Keratinocyte (primary cell): ENCODE data around the gene JAZF1.

Experiments used
- EZH2 ChIP-seq: IDR thresholded peaks from one replicate; pipeline ENCODE4 v1.6.1; 2012; ENCODE audit warnings: inconsistent platforms, mild to moderate bottlenecking, low read length, moderate library complexity
- TF ChIP-seq, protein P1 (sequence below), 3 experiments: IDR thresholded peaks in 1 of 3; conservative IDR thresholded peaks in 1 of 3; optimal IDR thresholded peaks in 1 of 3; 2 replicates in 2 of 3; 3 replicates in 1 of 3; pipeline versions ENCODE3 to v1.5.1; 2011; ENCODE audit warnings: low read length in 3 of 3, mild to moderate bottlenecking in 3 of 3, moderate library complexity in 2 of 3, control low read depth in 1 of 3, inconsistent platforms in 1 of 3; ENCODE audit not compliant: insufficient read depth in 2 of 3; ENCODE audit errors: extremely low read depth in 1 of 3

DNA sequence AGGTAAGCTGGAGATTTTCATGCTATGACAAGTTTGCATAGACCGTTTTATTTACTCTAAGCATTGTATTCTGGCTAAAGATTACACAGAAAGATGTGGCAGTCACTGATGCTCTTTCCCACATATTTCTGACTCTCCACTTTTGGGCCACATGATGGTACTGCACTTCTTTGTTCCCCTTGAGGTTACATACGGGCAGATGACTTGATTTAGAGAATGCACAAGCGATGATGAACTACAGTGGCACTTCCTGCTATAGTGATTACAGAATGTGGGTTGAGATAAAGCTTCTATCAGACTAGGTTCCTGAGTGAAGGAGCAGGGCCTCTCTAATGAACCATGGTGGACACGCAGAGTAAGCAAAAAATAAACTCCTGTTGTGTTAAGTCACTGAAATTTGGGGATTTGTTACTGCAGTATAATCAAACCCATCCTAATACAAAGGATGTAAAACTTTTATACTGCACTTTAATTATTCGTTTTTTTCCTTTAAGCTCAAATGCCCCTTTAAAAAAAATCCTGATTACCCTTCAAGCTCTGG, 262.8 kb downstream of the JAZF1 start:
- TF ChIP-seq, protein P1, sequence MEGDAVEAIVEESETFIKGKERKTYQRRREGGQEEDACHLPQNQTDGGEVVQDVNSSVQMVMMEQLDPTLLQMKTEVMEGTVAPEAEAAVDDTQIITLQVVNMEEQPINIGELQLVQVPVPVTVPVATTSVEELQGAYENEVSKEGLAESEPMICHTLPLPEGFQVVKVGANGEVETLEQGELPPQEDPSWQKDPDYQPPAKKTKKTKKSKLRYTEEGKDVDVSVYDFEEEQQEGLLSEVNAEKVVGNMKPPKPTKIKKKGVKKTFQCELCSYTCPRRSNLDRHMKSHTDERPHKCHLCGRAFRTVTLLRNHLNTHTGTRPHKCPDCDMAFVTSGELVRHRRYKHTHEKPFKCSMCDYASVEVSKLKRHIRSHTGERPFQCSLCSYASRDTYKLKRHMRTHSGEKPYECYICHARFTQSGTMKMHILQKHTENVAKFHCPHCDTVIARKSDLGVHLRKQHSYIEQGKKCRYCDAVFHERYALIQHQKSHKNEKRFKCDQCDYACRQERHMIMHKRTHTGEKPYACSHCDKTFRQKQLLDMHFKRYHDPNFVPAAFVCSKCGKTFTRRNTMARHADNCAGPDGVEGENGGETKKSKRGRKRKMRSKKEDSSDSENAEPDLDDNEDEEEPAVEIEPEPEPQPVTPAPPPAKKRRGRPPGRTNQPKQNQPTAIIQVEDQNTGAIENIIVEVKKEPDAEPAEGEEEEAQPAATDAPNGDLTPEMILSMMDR (optimal IDR thresholded peaks at IDR 0.05 in 1 of 3, IDR thresholded peaks at IDR 0.05 in 1 of 3, conservative IDR thresholded peaks at IDR 0.05 in 1 of 3; ENCODE audit: extremely low read depth in 1 of 3, insufficient read depth in 2 of 3, low read length in 3 of 3), result no peak
- TF ChIP-seq EZH2, result no peak
